Measurements from ENCODE around the gene JUND. TPM values are rescaled to one million over a fixed set of nuclear protein-coding genes. Genes with fewer than 3 reads are reported as not detected.

Gene JUND
- total RNA-seq, 2 experiments from 2014 or later, result 79.0 to 138 TPM

DNA sequence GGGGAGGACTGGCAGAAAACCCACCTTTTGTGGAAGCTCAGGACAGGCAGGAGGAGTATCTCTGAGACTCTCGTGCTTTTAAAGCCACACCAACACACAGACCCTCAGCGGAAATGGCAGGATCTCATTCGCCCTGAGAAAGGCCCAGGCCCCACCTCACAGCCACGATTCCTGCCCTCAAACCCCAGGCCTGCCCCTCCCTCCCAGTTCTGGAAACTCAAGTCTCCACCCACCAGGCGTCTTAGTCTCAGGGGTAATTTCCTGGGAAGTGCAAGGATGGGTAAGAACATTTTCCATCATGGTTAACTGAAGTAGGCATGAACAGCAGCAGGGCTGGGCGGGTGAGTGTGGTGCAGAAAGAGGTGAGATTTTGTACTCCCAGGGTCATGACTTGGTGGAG is 47.2 kb downstream of the JUND start:
- H3K27ac ChIP-seq (ENCODE audit: low read depth, low read length, poor library complexity, severe bottlenecking), result no peak overlapping the region
- H3K9me2 ChIP-seq (ENCODE audit: insufficient read depth, low read length), result no peaks in the 10 kb centered on the region
- BruUV-seq (replicated peaks), result no TSS peak
- no peak overlapping the region for H2AFZ ChIP-seq (ENCODE audit: low read length)
- DNase-seq (ENCODE audit: low spot score), result no peak
- POLR2A ChIA-PET, result no interaction called here
- TF ChIP-seq, protein P1, sequence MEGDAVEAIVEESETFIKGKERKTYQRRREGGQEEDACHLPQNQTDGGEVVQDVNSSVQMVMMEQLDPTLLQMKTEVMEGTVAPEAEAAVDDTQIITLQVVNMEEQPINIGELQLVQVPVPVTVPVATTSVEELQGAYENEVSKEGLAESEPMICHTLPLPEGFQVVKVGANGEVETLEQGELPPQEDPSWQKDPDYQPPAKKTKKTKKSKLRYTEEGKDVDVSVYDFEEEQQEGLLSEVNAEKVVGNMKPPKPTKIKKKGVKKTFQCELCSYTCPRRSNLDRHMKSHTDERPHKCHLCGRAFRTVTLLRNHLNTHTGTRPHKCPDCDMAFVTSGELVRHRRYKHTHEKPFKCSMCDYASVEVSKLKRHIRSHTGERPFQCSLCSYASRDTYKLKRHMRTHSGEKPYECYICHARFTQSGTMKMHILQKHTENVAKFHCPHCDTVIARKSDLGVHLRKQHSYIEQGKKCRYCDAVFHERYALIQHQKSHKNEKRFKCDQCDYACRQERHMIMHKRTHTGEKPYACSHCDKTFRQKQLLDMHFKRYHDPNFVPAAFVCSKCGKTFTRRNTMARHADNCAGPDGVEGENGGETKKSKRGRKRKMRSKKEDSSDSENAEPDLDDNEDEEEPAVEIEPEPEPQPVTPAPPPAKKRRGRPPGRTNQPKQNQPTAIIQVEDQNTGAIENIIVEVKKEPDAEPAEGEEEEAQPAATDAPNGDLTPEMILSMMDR (conservative IDR thresholded peaks at IDR 0.05; ENCODE audit: low read length), result no peak
- TF ChIP-seq EZH2phosphoT487 (IDR thresholded peaks at IDR 0.05; ENCODE audit: borderline replicate concordance, low read depth, low read length), result no peak
- H3K36me3 ChIP-seq (ENCODE audit: insufficient read depth, low read length), result no peaks in the 10 kb centered on the region
- no peak overlapping the region for H3K4me2 ChIP-seq (ENCODE audit: low read length)
- H3K4me3 ChIP-seq (ENCODE audit: low read depth, low read length, poor library complexity, severe bottlenecking), result no peak overlapping the region
- peaks cover 26% of the 10 kb centered on the region for H3K4me1 ChIP-seq (ENCODE audit: insufficient read depth, low read length, poor library complexity, severe bottlenecking)
- H3K79me2 ChIP-seq (ENCODE audit: insufficient read depth, low read depth, low read length), result no peaks in the 10 kb centered on the region
- intact Hi-C loops (cut with micrococcal nuclease; ENCODE audit: unreplicated experiment), result no loop called here
- H3K9me3 ChIP-seq (ENCODE audit: low read length), result no peaks in the 10 kb centered on the region
- H4K20me1 ChIP-seq (ENCODE audit: insufficient read depth, low read length), result no peaks in the 10 kb centered on the region
- CTCF ChIA-PET (ENCODE audit: unreplicated experiment), result no interaction called here

DNA sequence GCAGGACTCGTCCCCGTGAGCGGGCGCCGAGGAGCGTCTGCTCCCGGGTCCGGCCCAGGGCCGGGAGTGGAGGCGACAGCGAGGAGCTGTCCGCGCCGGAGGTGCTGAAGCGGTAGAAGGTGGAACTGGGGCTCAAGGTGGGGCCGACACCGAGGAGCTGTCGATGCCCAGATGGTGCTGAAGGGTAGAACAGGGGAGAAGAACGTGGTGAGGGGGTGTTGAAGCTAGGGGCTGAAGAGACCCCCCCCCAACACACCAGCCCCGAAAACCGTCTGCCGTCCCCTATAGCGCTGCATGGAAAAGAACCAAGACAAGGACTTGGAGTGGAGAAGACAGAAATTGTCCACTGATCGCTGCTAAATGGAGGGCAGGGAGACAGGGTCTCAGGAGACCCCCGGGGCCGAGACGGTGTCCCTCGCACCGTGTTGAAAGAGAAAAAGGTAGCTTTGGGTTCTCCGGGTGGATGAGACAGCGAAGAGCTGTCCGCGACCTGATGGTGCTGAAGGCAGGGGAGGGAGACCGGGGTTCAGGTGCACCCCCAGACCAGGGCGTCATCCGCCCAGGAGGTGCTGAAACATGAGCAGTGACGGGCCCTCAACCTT is 48.1 kb downstream of the JUND start:
- no peaks in the 10 kb centered on the region for H3K79me2 ChIP-seq (ENCODE audit: insufficient read depth, low read depth, low read length)
- ChIA-PET POLR2A (no interaction called here), CTCF (ENCODE audit: unreplicated experiment) (no interaction called here)
- DNase-seq (ENCODE audit: low spot score), result peak; percentile 37
- no peak for TF ChIP-seq EZH2phosphoT487 (IDR thresholded peaks at IDR 0.05; ENCODE audit: borderline replicate concordance, low read depth, low read length)
- TF ChIP-seq, protein P1 (conservative IDR thresholded peaks at IDR 0.05; ENCODE audit: low read length), result no peak
- no peak overlapping the region for H3K4me3 ChIP-seq (ENCODE audit: low read depth, low read length, poor library complexity, severe bottlenecking)
- no peaks in the 10 kb centered on the region for H3K9me3 ChIP-seq (ENCODE audit: low read length)
- no peaks in the 10 kb centered on the region for H3K9me2 ChIP-seq (ENCODE audit: insufficient read depth, low read length)
- no peaks in the 10 kb centered on the region for H4K20me1 ChIP-seq (ENCODE audit: insufficient read depth, low read length)
- no TSS peak for BruUV-seq (replicated peaks)
- no peak overlapping the region for H3K4me2 ChIP-seq (ENCODE audit: low read length)
- H3K4me1 ChIP-seq (ENCODE audit: insufficient read depth, low read length, poor library complexity, severe bottlenecking), result peaks cover 29% of the 10 kb centered on the region
- H2AFZ ChIP-seq (ENCODE audit: low read length), result no peak overlapping the region
- no peaks in the 10 kb centered on the region for H3K36me3 ChIP-seq (ENCODE audit: insufficient read depth, low read length)
- intact Hi-C loops (cut with micrococcal nuclease; ENCODE audit: unreplicated experiment), result no loop called here
- no peak overlapping the region for H3K27ac ChIP-seq (ENCODE audit: low read depth, low read length, poor library complexity, severe bottlenecking)

DNA sequence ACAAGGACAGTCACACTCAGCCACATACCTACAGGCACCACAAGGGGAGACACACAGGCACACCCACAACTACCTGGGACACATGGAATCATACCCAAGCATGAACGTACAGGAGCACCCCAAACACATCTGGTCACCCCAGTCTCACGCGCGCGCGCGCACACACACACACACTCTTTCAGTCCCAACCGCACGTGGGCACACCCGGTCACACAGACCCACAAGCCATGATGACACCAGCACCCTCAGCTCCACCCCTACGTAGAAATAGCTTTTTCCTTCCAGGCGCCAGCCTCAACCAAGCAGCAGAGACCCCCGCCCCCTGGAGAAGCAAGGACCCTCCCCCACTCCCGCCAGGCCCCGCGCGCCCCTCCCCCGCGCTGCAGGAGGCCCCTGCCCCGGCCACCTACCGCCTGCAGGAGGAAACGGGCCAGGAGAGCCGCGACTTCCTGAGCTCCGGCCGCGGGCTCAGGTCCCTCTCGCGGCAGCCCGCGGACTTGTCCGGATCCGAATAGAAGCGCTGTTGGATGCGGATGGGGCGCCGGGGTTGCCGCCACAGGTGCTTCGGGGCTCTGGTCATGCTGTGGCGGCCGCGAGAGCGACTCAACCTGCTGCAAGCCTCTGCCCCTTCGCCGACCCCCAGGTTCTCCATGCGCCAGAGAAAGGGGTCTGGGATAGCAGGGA is 48.7 kb downstream of the JUND start:
- ChIA-PET POLR2A (no interaction called here), CTCF (ENCODE audit: unreplicated experiment) (no interaction called here)
- Histone ChIP-seq H2AFZ (ENCODE audit: low read length) (0 out of 2 replicates have a peak overlapping the region, but pooled peaks have one; percentile 6), H3K27ac (ENCODE audit: low read depth, low read length, poor library complexity, severe bottlenecking) (no peak overlapping the region), H3K9me3 (ENCODE audit: low read length) (no peaks in the 10 kb centered on the region), H3K79me2 (ENCODE audit: insufficient read depth, low read depth, low read length) (no peaks in the 10 kb centered on the region), H3K4me1 (ENCODE audit: insufficient read depth, low read length, poor library complexity, severe bottlenecking) (peaks cover 36% of the 10 kb centered on the region), H3K4me2 (ENCODE audit: low read length) (peak overlapping the region; percentile 64), H3K4me3 (ENCODE audit: low read depth, low read length, poor library complexity, severe bottlenecking) (no peak overlapping the region), H3K36me3 (ENCODE audit: insufficient read depth, low read length) (no peaks in the 10 kb centered on the region), H3K9me2 (ENCODE audit: insufficient read depth, low read length) (no peaks in the 10 kb centered on the region), H4K20me1 (ENCODE audit: insufficient read depth, low read length) (no peaks in the 10 kb centered on the region)
- BruUV-seq (replicated peaks), result no TSS peak
- DNase-seq (ENCODE audit: low spot score), result no peak
- no peak for TF ChIP-seq EZH2phosphoT487 (IDR thresholded peaks at IDR 0.05; ENCODE audit: borderline replicate concordance, low read depth, low read length)
- TF ChIP-seq, protein P1 (conservative IDR thresholded peaks at IDR 0.05; ENCODE audit: low read length), result no peak
- intact Hi-C loops (cut with micrococcal nuclease; ENCODE audit: unreplicated experiment), result no loop called here

All from OCI-LY7 (cell line).